Loucy (cell line): ENCODE measurements around the gene CDCP1.

ENCODE experiments used
- H2AFZ ChIP-seq: fragments of 200-600 bp; sonication (generic); 2 replicates; pipeline ENCODE4 v1.6.0; 2016; ENCODE audit warnings: antibody characterized with exemption, mild to moderate bottlenecking, low read length, moderate library complexity
- H3F3A ChIP-seq: fragments of 200-600 bp; 2 replicates; pipeline ENCODE4 v1.6.0; 2016; ENCODE audit warnings: antibody characterized with exemption, low read depth, mild to moderate bottlenecking
- H3K27me3 ChIP-seq: fragments of 200-600 bp; sonication (generic); 2 replicates; pipeline ENCODE4 v1.6.1; 2014; ENCODE audit warnings: low read length, mild to moderate bottlenecking; ENCODE audit not compliant: insufficient read depth, poor library complexity, severe bottlenecking
- H3K36me3 ChIP-seq: fragments of 200-600 bp; sonication (generic); 2 replicates; pipeline ENCODE4 v1.6.1; 2016; ENCODE audit warnings: low read length; ENCODE audit not compliant: insufficient read depth
- H3K4me1 ChIP-seq: fragments of 200-600 bp; sonication (generic); 2 replicates; pipeline ENCODE4 v1.5.1; 2014; ENCODE audit warnings: low read length, mild to moderate bottlenecking; ENCODE audit not compliant: insufficient read depth, poor library complexity, severe bottlenecking
- H3K4me2 ChIP-seq: fragments of 200-600 bp; sonication (generic); 2 replicates; pipeline ENCODE4 v1.6.0; 2014; ENCODE audit warnings: antibody characterized with exemption, low read length, low read depth, mild to moderate bottlenecking; ENCODE audit not compliant: poor library complexity, severe bottlenecking
- H3K4me3 ChIP-seq: fragments of 200-600 bp; sonication (generic); 2 replicates; pipeline ENCODE4 v1.5.1; 2014; ENCODE audit warnings: low read length, mild to moderate bottlenecking, mixed read lengths; ENCODE audit not compliant: poor library complexity, severe bottlenecking
- H3K79me2 ChIP-seq: fragments of 200-600 bp; sonication (generic); 2 replicates; pipeline ENCODE4 v1.6.1; 2014; ENCODE audit warnings: low read length; ENCODE audit not compliant: insufficient read depth
- H3K9ac ChIP-seq: fragments of 200-600 bp; sonication (generic); 2 replicates; pipeline ENCODE4 v1.6.0; 2014; ENCODE audit warnings: mild to moderate bottlenecking, low read depth, low read length, moderate library complexity; ENCODE audit not compliant: poor library complexity, severe bottlenecking
- H3K9me2 ChIP-seq: fragments of 200-600 bp; sonication (generic); replicated peaks from 2 replicates; pipeline ENCODE4 v1.6.1; 2016; ENCODE audit warnings: low read depth, low read length, mixed read lengths
- H3K9me3 ChIP-seq: fragments of 200-600 bp; sonication (generic); 2 replicates; pipeline ENCODE4 v1.6.1; 2014; ENCODE audit warnings: mild to moderate bottlenecking, antibody characterized with exemption, low read length, low read depth; ENCODE audit not compliant: insufficient read depth
- H4K20me1 ChIP-seq: fragments of 200-600 bp; sonication (generic); 2 replicates; pipeline ENCODE4 v1.6.0; 2014; ENCODE audit warnings: antibody characterized with exemption, low read length, mild to moderate bottlenecking; ENCODE audit not compliant: insufficient read depth, poor library complexity, severe bottlenecking
- CTCF ChIP-seq: fragments of 200-600 bp; sonication (generic); conservative IDR thresholded peaks from 2 replicates; pipeline ENCODE4 v1.5.1; 2014; ENCODE audit warnings: mild to moderate bottlenecking, antibody characterized with exemption, low read length
- EZH2phosphoT487 ChIP-seq: fragments of 200-600 bp; IDR thresholded peaks from 2 replicates; pipeline ENCODE4 v1.6.1; 2018; ENCODE audit warnings: antibody characterized with exemption, mild to moderate bottlenecking, moderate library complexity, borderline replicate concordance

The CDCP1 gene

DNA sequence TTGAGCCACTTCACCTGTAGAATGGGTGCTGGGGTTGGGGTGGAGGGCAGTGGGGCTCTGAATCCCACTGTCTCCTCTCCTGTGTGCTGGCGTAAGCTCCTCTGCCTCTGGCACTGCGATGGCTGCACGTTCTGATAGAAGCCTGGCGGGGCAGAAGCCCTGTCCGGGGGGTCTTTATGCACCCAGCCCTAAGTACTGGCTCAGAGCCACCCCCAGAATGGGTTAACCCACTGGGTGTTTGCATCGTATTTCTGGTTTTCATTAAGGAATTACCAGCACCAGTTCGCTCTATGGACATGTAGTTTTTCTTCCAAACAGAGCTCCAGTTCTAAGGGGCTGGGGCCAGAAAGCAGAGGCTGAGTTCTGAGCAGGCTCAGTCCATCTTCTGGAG, 37.7 kb upstream of the CDCP1 start:
- Histone ChIP-seq H3K9me2 (no peaks in the 10 kb centered on the region), H3K36me3 (no peaks in the 10 kb centered on the region), H3K4me3 (no peak overlapping the region), H3K27me3 (no peaks in the 10 kb centered on the region), H3K4me1 (peaks cover 48% of the 10 kb centered on the region), H4K20me1 (no peaks in the 10 kb centered on the region), H3K9me3 (no peaks in the 10 kb centered on the region), H3K79me2 (no peaks in the 10 kb centered on the region), H3F3A (no peaks in the 10 kb centered on the region), H3K9ac (no peak overlapping the region), H3K4me2 (no peak overlapping the region), H2AFZ (no peak overlapping the region)
- TF ChIP-seq EZH2phosphoT487 (no peak), CTCF (no peak)

GRCh38 chr3:45182915-45183871, 37.0 kb upstream of the CDCP1 start:
- Histone ChIP-seq H3F3A (no peaks in the 10 kb centered on the region), H3K4me2 (no peak overlapping the region), H3K36me3 (no peaks in the 10 kb centered on the region), H3K79me2 (no peaks in the 10 kb centered on the region), H3K9me3 (no peaks in the 10 kb centered on the region), H3K27me3 (no peaks in the 10 kb centered on the region), H4K20me1 (no peaks in the 10 kb centered on the region), H2AFZ (0 out of 2 replicates have a peak overlapping the region, but pooled peaks have one; percentile 33), H3K9ac (peak overlapping the region; percentile 11), H3K4me1 (peaks cover 43% of the 10 kb centered on the region), H3K9me2 (no peaks in the 10 kb centered on the region), H3K4me3 (no peak overlapping the region)
- TF ChIP-seq CTCF (no peak), EZH2phosphoT487 (no peak)

DNA sequence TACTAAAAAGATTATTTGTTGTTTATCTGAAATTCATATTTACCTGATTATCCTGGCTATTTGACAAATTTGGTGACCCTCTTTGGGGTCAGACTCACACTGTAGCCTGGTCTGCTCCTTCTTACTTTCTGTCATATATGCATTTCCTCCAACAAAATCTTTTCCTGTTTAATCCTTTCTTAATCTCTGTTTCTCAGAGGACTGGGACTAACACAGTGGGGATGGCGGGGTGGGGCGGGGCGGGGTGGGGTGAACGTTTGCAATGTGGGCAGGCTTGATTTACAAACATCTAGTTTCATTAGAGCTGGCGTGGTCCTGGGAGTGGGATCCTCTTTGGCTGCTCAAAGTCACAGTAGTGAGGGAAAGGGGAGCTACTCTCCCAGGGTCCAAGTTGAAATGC, 35.3 kb upstream of the CDCP1 start:
- Histone ChIP-seq H3K9me3 (no peaks in the 10 kb centered on the region), H3K4me2 (no peak overlapping the region), H3K79me2 (no peaks in the 10 kb centered on the region), H3K27me3 (no peaks in the 10 kb centered on the region), H3K36me3 (no peaks in the 10 kb centered on the region), H2AFZ (no peak overlapping the region), H3K4me1 (peaks cover 33% of the 10 kb centered on the region), H3K4me3 (no peak overlapping the region), H4K20me1 (no peaks in the 10 kb centered on the region), H3K9me2 (no peaks in the 10 kb centered on the region), H3K9ac (no peak overlapping the region), H3F3A (no peaks in the 10 kb centered on the region)
- TF ChIP-seq EZH2phosphoT487: no peak
- TF ChIP-seq CTCF: no peak
